Kidney (tissue), 14 donors: Measurements from ENCODE around the gene METRNL. TPM values are rescaled to one million over a fixed set of nuclear protein-coding genes. Genes with fewer than 3 reads are reported as not detected.

Experiments
- DNase-seq, 5 donors: peaks; one replicate each; pipeline ENCODE4 v3.0.0-alpha.2; 2013 to 2020
- FAIRE-seq: peaks from 2 replicates; lab custom pipeline; 2012; peaks lifted over from hg19 to GRCh38; lab: Jason Lieb, UNC
- H3K27ac ChIP-seq, 2 donors: one replicate each; pipeline ENCODE4 v1.7.0; 2013; ENCODE audit warnings: low read depth in 2 of 2, low read length in 2 of 2, inconsistent platforms in 1 of 2
- H3K27me3 ChIP-seq: one replicate; pipeline ENCODE4 v1.7.1; 2013; ENCODE audit warnings: low read length, inconsistent platforms; ENCODE audit not compliant: control insufficient read depth, insufficient read depth
- H3K36me3 ChIP-seq, 3 donors: one replicate each; pipeline versions ENCODE4 v1.7.0 to v1.7.1; 2013; ENCODE audit warnings: low read length in 3 of 3, control low read depth in 1 of 3, inconsistent platforms in 1 of 3; ENCODE audit not compliant: insufficient read depth in 3 of 3, control insufficient read depth in 2 of 3
- H3K4me1 ChIP-seq, 3 donors: one replicate each; pipeline versions ENCODE4 v1.7.0 to v1.7.1; 2013; ENCODE audit warnings: low read length in 3 of 3, inconsistent platforms in 1 of 3, low read depth in 1 of 3; ENCODE audit not compliant: control insufficient read depth in 2 of 3, insufficient read depth in 2 of 3
- H3K4me3 ChIP-seq, 3 donors: one replicate each; pipeline versions ENCODE4 v1.7.0 to v1.8.1; 2013; ENCODE audit warnings: low read length in 3 of 3, control low read depth in 1 of 3, inconsistent platforms in 1 of 3
- H3K9ac ChIP-seq, 3 donors: one replicate each; pipeline versions ENCODE4 v1.7.0 to v1.7.1; 2013; ENCODE audit warnings: low read length in 3 of 3, control low read depth in 1 of 3, inconsistent platforms in 1 of 3
- H3K9me3 ChIP-seq, 3 donors: one replicate each; pipeline versions ENCODE4 v1.7.0 to v1.7.1; 2013; ENCODE audit warnings: low read length in 3 of 3, control low read depth in 1 of 3, inconsistent platforms in 1 of 3; ENCODE audit not compliant: control insufficient read depth in 2 of 3, insufficient read depth in 1 of 3
- intact Hi-C: fragments of 100-400 bp; cut with DNase I; formaldehyde crosslinking; loops from one replicate; pipeline ENCODE4 v1.11.1; 2022
- polyA plus RNA-seq: library from polyadenylated mRNA; stranded (reverse); fragments of 350-450 nt; fragmentation: Illumina TruSeq; extraction: RNeasy Lipid Tissue Mini Kit (QIAGEN cat#74804); gene quantifications from one replicate; pipeline ENCODE4 v1.2.3, GENCODE V29; 2014; ENCODE audit warnings: low read depth, low replicate concordance; ENCODE audit not compliant: insufficient read depth
- total RNA-seq: library from RNA; stranded (reverse); fragmentation: NEBNext Ultra II Directional; extraction: Animal tissue kit (Norgen Biotek cat#: 25700); gene quantifications from one replicate; pipeline ENCODE4 v1.2.1, GENCODE V29; 2021
- TF ChIP-seq, protein P1 (sequence below): IDR thresholded peaks from 3 replicates; pipeline ENCODE4 v1.5.1; 2012; ENCODE audit warnings: mild to moderate bottlenecking, moderate library complexity, borderline replicate concordance; ENCODE audit not compliant: insufficient read depth; ENCODE audit errors: extremely low read depth
- donor health status: control.
- donor health status: control.
- donor health status: control.
- donor health status: control.
- donor health status: control.
- donor health status: DM: yes; HTN: yes; CAD: no.
- donor health status: Normal renal cell carcinoma (clear cell type).

The METRNL gene
- total and polyA plus RNA-seq, 2 donors from 2014 or later = 61.5 to 107 TPM

DNA sequence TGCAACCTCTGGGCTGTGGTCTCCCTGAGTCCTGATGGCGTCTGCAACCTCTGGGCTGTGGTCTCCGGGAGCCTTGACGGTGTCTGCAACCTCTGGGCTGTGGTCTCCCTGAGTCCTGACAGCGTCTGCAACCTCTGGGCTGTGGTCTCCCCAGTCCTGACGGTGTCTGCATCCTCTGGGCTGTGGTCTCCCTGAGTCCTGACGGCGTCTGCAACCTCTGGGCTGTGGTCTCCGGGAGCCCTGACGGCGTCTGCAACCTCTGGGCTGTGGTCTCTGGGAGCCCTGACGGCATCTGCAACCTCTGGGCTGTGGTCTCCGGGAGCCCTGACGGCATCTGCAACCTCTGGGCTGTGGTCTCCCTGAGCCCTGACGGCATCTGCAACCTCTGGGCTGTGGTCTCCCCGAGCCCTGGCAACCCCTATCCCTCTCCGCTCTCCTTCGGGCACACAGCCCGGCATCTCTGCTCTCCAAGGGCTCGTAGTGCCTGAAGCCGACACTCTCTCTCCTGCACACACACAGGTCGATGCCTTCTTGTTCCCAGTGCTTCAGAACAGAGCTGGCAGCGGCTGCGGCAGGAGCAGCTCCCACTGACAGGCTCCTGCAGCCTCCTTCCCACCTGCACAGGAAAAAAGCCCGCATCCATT is 45.6 kb downstream of the METRNL start:
- H3K4me1 ChIP-seq = no peaks in the 10 kb centered on the region
- FAIRE-seq = no peak

DNA sequence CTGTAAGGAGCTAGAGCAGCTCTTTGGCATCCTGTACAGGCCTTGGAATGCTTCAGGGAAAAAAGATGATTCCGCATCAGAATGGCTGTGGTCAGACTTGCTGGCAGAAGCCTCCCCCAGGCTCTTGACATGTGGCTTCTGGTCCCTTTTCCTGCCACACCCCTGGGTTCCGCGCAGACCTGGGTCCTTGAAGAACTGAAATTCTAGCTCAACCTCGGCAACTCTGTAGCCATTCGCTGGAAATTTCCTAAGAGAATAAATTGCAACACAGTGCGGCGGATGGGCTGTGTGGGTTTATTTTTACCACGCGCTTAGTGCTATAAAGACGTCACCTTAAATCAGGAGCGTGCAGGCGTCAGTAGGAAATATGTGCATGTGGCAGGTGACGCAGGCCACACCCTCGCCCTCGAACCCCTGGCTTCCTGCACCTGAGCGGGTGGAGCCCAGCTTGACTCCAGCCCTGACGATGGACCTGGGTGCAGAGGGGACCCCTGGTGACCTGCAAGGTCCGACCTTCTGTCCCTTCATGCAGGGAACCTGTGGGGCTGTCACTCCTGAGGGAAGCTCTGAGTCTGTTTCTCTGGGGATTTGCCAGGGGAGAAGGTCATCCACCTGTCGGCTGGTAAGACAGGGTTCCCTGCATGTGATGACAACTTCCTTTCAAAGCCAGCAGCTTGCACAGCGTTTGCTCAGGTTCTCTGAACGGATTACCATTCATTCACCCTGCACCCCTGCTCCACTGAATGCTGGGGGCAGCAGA is 46.3 kb downstream of the METRNL start:
- Histone ChIP-seq H3K4me3 (no peak overlapping the region), H3K27ac (no peak overlapping the region), H3K4me1 (no peaks in the 10 kb centered on the region), H3K9me3 (no peaks in the 10 kb centered on the region), H3K27me3 (no peaks in the 10 kb centered on the region), H3K9ac (no peak overlapping the region), H3K36me3 (no peaks in the 10 kb centered on the region)
- TF ChIP-seq, protein P1, sequence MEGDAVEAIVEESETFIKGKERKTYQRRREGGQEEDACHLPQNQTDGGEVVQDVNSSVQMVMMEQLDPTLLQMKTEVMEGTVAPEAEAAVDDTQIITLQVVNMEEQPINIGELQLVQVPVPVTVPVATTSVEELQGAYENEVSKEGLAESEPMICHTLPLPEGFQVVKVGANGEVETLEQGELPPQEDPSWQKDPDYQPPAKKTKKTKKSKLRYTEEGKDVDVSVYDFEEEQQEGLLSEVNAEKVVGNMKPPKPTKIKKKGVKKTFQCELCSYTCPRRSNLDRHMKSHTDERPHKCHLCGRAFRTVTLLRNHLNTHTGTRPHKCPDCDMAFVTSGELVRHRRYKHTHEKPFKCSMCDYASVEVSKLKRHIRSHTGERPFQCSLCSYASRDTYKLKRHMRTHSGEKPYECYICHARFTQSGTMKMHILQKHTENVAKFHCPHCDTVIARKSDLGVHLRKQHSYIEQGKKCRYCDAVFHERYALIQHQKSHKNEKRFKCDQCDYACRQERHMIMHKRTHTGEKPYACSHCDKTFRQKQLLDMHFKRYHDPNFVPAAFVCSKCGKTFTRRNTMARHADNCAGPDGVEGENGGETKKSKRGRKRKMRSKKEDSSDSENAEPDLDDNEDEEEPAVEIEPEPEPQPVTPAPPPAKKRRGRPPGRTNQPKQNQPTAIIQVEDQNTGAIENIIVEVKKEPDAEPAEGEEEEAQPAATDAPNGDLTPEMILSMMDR = no peak
- FAIRE-seq (no peak), DNase-seq (peak in 1 of 5 donors; percentile 76)
- intact Hi-C loops = no loop called here

More for the DNA sequence above, 45.6 kb downstream of the METRNL start:
- DNase-seq = peak in 1 of 5 donors; percentile 59
- intact Hi-C loops = no loop called here
- H3K27ac ChIP-seq = no peak overlapping the region
- H3K27me3 ChIP-seq = no peaks in the 10 kb centered on the region
- H3K9me3 ChIP-seq = no peaks in the 10 kb centered on the region
- H3K4me3 ChIP-seq = no peak overlapping the region
- no peak overlapping the region for H3K9ac ChIP-seq
- H3K36me3 ChIP-seq = no peaks in the 10 kb centered on the region
- TF ChIP-seq, protein P1 = no peak

DNA sequence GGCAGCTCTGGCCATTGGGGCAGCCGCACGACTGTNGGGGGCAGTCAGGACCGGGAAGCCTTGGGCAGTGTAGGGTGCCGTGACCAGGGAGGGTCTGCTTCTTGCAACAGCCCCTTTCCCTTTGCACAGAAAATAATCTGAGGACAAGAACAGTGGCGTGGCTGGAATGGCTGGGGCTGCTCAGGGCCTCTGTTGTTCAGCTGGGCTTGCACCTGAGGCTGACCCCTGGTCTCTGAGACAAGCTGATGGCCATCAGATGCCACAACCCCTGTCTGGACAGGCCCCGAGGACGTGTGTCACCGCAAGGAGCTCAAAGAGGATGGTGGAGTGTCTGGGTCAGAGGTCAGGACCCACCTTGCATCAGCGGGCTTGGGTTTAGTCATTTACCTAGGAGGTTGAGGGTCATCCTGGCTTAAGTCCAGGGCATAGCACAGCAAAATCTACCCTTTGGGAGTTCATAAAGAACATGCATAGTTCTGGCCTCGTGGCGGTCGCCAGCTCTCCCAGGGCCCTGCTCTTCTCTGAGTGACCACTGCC is 46.9 kb downstream of the METRNL start:
- Histone ChIP-seq H3K27ac (no peak overlapping the region), H3K4me3 (no peak overlapping the region), H3K4me1 (no peaks in the 10 kb centered on the region), H3K36me3 (no peaks in the 10 kb centered on the region), H3K9ac (no peak overlapping the region), H3K27me3 (no peaks in the 10 kb centered on the region), H3K9me3 (no peaks in the 10 kb centered on the region)
- no peak for FAIRE-seq
- intact Hi-C loops = no loop called here
- DNase-seq = peak in 1 of 5 donors; percentile 55
- TF ChIP-seq, protein P1 = no peak
